Globus pallidus (tissue), 1 donor: ENCODE results near the gene CGGBP1.
"Not testable (repeated sequence)": the region's sequence is repeated elsewhere in the genome, so short reads cannot be mapped to it uniquely, and the experiment has no call there.

Source experiments
- DNase-seq: peaks from one replicate; pipeline ENCODE4 v3.0.0-alpha.2; 2015; ENCODE audit warnings: low spot score

Gene CGGBP1

GRCh38 chr3:88034491-88035275 is 24.1 kb downstream of the CGGBP1 start:
- no peak for DNase-seq

GRCh38 chr3:88033808-88034207 is 25.0 kb downstream of the CGGBP1 start:
- no peak for DNase-seq

- DNase-seq, result no peak
Observed at GRCh38 chr3:88033079-88033478, 25.7 kb downstream of the CGGBP1 start.

GRCh38 chr3:88032245-88032644 is 26.6 kb downstream of the CGGBP1 start:
- peak; percentile 35 for DNase-seq

- peak; percentile 40 for DNase-seq
Observed at GRCh38 chr3:88031642-88032077, 27.1 kb downstream of the CGGBP1 start.

- DNase-seq, result no peak
Observed at GRCh38 chr3:88030210-88030609, 28.6 kb downstream of the CGGBP1 start.

GRCh38 chr3:88028876-88029275 is 29.9 kb downstream of the CGGBP1 start:
- DNase-seq, result no peak

- DNase-seq, result no peak
Observed at GRCh38 chr3:88025001-88025552, 33.7 kb downstream of the CGGBP1 start.

- no peak for DNase-seq
Observed at GRCh38 chr3:88019024-88019423, 39.8 kb downstream of the CGGBP1 start.

- not testable (repeated sequence) for DNase-seq
Observed at GRCh38 chr3:88015656-88016055, 43.1 kb downstream of the CGGBP1 start.

- DNase-seq, result no peak
Observed at GRCh38 chr3:88013592-88013991, 45.2 kb downstream of the CGGBP1 start.

- DNase-seq, result no peak
Observed at GRCh38 chr3:88010810-88011209, 48.0 kb downstream of the CGGBP1 start.

- DNase-seq, result no peak
Observed at GRCh38 chr3:88009066-88009465, 49.7 kb downstream of the CGGBP1 start.

GRCh38 chr3:88005066-88005465 is 53.7 kb downstream of the CGGBP1 start:
- no peak for DNase-seq

- peak; percentile 42 for DNase-seq
Observed at GRCh38 chr3:88003115-88003755, 55.6 kb downstream of the CGGBP1 start.

GRCh38 chr3:88002448-88002847 is 56.4 kb downstream of the CGGBP1 start:
- no peak for DNase-seq
